HepG2 (cell line): ENCODE measurements around the gene TMEM121. TPM values are rescaled to one million over a fixed set of nuclear protein-coding genes. Genes with fewer than 3 reads are reported as not detected.

ENCODE experiments used
- AKAP8 ChIP-seq: sonication (generic); formaldehyde crosslinking; IDR thresholded peaks from 2 replicates; pipeline ENCODE4 v1.5.1; 2020; ENCODE audit warnings: mild to moderate bottlenecking, missing genetic modification reagents
- ARNT ChIP-seq: fragments of 450-650 bp; IDR thresholded peaks from 2 replicates; pipeline ENCODE4 v1.6.1; 2017
- BRCA1 ChIP-seq: sonication (generic); formaldehyde crosslinking; IDR thresholded peaks from 2 replicates; pipeline ENCODE4 v1.4.0; 2020; ENCODE audit warnings: missing genetic modification reagents
- ELF1 ChIP-seq: sonication (generic); formaldehyde crosslinking; IDR thresholded peaks from 2 replicates; pipeline ENCODE4 v1.4.0; 2020; ENCODE audit warnings: missing genetic modification reagents
- KDM2A ChIP-seq: sonication (generic); formaldehyde crosslinking; IDR thresholded peaks from 2 replicates; pipeline ENCODE4 v1.4.0; 2020; ENCODE audit warnings: low read depth, missing genetic modification reagents, borderline replicate concordance
- MAF1 ChIP-seq: sonication (generic); formaldehyde crosslinking; IDR thresholded peaks from 2 replicates; pipeline ENCODE4 v1.5.0; 2020; ENCODE audit warnings: missing genetic modification reagents, borderline replicate concordance
- PITX1 ChIP-seq: sonication (generic); formaldehyde crosslinking; IDR thresholded peaks from 2 replicates; pipeline ENCODE4 v1.5.1; 2020; ENCODE audit warnings: mild to moderate bottlenecking, missing genetic modification reagents
- TCF7L2 ChIP-seq: IDR thresholded peaks from 2 replicates; pipeline ENCODE4 v1.6.1; 2011; ENCODE audit warnings: mild to moderate bottlenecking, low read depth, low read length, moderate library complexity
- ZNF251 ChIP-seq: sonication (generic); formaldehyde crosslinking; IDR thresholded peaks from 2 replicates; pipeline ENCODE4 v1.9.0; 2021; ENCODE audit warnings: mild to moderate bottlenecking, missing genetic modification reagents
- ZNF451 ChIP-seq: sonication (generic); formaldehyde crosslinking; IDR thresholded peaks from 2 replicates; pipeline ENCODE4 v1.5.0; 2020; ENCODE audit warnings: mild to moderate bottlenecking, missing genetic modification reagents
- ZSCAN20 ChIP-seq: sonication (generic); formaldehyde crosslinking; IDR thresholded peaks from 2 replicates; pipeline ENCODE4 v1.4.0; 2020; ENCODE audit warnings: missing genetic modification reagents, mild to moderate bottlenecking, borderline replicate concordance
- polyA plus RNA-seq, 8 experiments: library from polyadenylated mRNA; depleted of rRNA in 3 of 8; stranded (reverse) in 7 of 8; unstranded in 1 of 8; fragments of >200 nt; fragmentation: Illumina TruSeq in 4 of 8; extraction: Trizol in 4 of 8; gene quantifications; 2 replicates each; pipeline versions ENCODE4 v1.2.1 to v1.2.3, GENCODE V29; 2011 to 2016; ENCODE audit warnings: low read depth in 4 of 8, missing spikeins in 1 of 8, mixed read lengths in 1 of 8; ENCODE audit not compliant: insufficient read depth in 1 of 8
- total RNA-seq, 5 experiments: library from RNA; depleted of rRNA; stranded (reverse); fragments of >200 nt; fragmentation: Illumina TruSeq; extraction: Trizol; gene quantifications; 2 replicates each; pipeline ENCODE4 v1.2.3, GENCODE V29; 2016; ENCODE audit warnings: low read depth in 1 of 5
- TF ChIP-seq, protein P1 (sequence below): sonication (generic); formaldehyde crosslinking; IDR thresholded peaks from 2 replicates; pipeline ENCODE4 v1.5.1; 2020; ENCODE audit warnings: mild to moderate bottlenecking, missing genetic modification reagents, moderate library complexity
- TF ChIP-seq, protein P2 (sequence below): sonication (generic); formaldehyde crosslinking; IDR thresholded peaks from one replicate; pipeline ENCODE4 v1.5.1; 2020; ENCODE audit warnings: mild to moderate bottlenecking, missing genetic modification reagents; ENCODE audit errors: not compliant biosample characterization

Gene TMEM121
- total and polyA plus RNA-seq, 2 of the 13 experiments (the other 11 are each of a cell fraction or from before 2014, with no cell fraction given): 6.6 to 19.0 TPM

DNA sequence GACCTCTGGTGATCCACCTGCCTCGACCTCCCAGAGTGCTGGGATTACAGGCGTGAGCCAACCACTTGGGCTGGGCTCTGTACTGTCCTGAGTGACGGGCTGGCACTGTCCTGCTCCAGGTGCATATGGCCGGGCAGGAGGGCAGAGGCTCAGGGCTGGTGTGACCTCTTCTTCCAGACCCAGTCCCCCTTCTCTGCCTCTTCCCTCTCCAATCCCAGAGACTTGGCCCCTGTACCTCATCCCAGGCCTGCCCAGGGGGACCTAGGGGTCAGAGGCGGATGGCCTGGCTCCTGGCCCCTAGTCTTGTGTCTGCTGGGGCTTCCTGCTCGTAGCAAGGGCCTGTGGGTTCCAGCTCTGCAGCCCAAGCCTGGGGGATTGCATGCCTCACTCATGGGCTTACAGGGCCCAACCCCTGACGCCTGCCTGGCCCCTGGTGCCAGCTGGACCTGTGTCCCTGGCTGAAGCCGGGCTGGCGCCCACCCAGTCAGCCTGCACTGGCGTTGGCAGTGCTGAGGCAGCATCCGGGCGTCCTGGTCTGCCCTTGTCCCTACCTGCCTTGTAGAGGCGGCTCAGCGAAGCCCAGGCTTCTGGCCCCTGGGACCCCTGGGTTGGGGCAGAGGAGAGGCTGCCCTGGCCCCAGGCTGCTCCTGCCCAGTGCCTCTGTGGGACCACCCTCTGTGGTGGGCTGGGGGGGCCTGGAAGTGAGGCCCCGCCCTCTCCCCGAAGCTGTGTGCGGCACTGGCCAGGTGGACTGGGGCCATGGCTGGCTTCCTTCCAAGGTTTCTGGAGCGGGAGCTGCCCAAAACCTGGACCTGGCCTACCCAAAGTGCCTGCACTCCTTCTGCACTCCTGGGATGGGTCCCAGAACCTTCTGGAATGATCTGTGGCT, 31.0 kb upstream of the TMEM121 start (continued):
- TF ChIP-seq, protein P1, sequence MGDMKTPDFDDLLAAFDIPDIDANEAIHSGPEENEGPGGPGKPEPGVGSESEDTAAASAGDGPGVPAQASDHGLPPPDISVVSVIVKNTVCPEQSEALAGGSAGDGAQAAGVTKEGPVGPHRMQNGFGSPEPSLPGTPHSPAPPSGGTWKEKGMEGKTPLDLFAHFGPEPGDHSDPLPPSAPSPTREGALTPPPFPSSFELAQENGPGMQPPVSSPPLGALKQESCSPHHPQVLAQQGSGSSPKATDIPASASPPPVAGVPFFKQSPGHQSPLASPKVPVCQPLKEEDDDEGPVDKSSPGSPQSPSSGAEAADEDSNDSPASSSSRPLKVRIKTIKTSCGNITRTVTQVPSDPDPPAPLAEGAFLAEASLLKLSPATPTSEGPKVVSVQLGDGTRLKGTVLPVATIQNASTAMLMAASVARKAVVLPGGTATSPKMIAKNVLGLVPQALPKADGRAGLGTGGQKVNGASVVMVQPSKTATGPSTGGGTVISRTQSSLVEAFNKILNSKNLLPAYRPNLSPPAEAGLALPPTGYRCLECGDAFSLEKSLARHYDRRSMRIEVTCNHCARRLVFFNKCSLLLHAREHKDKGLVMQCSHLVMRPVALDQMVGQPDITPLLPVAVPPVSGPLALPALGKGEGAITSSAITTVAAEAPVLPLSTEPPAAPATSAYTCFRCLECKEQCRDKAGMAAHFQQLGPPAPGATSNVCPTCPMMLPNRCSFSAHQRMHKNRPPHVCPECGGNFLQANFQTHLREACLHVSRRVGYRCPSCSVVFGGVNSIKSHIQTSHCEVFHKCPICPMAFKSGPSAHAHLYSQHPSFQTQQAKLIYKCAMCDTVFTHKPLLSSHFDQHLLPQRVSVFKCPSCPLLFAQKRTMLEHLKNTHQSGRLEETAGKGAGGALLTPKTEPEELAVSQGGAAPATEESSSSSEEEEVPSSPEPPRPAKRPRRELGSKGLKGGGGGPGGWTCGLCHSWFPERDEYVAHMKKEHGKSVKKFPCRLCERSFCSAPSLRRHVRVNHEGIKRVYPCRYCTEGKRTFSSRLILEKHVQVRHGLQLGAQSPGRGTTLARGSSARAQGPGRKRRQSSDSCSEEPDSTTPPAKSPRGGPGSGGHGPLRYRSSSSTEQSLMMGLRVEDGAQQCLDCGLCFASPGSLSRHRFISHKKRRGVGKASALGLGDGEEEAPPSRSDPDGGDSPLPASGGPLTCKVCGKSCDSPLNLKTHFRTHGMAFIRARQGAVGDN (CRISPR knock-in tag): peak; percentile 40
- TF ChIP-seq PITX1 (CRISPR knock-in tag): peak; percentile 50; the same call in 1 of the 2 replicates
- 0 out of 2 replicates have a peak, but pooled peaks have one; percentile 24 for TF ChIP-seq MAF1 (CRISPR knock-in tag)
- TF ChIP-seq, protein P2, sequence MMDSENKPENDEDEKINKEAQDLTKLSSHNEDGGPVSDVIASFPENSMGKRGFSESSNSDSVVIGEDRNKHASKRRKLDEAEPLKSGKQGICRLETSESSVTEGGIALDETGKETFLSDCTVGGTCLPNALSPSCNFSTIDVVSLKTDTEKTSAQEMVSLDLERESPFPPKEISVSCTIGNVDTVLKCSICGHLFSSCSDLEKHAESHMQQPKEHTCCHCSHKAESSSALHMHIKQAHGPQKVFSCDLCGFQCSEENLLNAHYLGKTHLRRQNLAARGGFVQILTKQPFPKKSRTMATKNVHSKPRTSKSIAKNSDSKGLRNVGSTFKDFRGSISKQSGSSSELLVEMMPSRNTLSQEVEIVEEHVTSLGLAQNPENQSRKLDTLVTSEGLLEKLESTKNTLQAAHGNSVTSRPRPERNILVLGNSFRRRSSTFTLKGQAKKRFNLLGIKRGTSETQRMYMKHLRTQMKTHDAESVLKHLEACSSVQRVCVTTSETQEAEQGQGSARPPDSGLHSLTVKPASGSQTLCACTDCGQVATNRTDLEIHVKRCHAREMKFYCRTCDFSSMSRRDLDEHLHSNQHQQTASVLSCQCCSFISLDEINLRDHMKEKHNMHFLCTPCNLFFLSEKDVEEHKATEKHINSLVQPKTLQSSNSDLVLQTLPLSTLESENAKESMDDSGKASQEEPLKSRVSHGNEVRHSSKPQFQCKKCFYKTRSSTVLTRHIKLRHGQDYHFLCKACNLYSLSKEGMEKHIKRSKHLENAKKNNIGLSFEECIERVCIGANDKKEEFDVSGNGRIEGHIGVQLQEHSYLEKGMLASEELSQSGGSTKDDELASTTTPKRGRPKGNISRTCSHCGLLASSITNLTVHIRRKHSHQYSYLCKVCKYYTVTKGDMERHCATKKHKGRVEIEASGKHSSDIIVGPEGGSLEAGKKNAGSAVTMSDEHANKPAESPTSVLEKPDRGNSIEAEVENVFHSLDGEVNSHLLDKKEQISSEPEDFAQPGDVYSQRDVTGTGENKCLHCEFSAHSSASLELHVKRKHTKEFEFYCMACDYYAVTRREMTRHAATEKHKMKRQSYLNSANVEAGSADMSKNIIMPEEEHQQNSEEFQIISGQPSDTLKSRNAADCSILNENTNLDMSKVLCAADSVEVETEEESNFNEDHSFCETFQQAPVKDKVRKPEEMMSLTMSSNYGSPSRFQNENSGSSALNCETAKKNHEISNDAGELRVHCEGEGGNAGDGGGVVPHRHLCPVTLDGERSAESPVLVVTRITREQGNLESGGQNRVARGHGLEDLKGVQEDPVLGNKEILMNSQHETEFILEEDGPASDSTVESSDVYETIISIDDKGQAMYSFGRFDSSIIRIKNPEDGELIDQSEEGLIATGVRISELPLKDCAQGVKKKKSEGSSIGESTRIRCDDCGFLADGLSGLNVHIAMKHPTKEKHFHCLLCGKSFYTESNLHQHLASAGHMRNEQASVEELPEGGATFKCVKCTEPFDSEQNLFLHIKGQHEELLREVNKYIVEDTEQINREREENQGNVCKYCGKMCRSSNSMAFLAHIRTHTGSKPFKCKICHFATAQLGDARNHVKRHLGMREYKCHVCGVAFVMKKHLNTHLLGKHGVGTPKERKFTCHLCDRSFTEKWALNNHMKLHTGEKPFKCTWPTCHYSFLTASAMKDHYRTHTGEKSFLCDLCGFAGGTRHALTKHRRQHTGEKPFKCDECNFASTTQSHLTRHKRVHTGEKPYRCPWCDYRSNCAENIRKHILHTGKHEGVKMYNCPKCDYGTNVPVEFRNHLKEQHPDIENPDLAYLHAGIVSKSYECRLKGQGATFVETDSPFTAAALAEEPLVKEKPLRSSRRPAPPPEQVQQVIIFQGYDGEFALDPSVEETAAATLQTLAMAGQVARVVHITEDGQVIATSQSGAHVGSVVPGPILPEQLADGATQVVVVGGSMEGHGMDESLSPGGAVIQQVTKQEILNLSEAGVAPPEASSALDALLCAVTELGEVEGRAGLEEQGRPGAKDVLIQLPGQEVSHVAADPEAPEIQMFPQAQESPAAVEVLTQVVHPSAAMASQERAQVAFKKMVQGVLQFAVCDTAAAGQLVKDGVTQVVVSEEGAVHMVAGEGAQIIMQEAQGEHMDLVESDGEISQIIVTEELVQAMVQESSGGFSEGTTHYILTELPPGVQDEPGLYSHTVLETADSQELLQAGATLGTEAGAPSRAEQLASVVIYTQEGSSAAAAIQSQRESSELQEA (CRISPR knock-in tag): peak; percentile 57
- no peak for TF ChIP-seq ELF1 (CRISPR knock-in tag)
- TF ChIP-seq ZNF451 (CRISPR knock-in tag): no peak
- peak; percentile 53; the same call in 1 of the 2 replicates for TF ChIP-seq ZSCAN20 (CRISPR knock-in tag)
- no peak for TF ChIP-seq KDM2A
- TF ChIP-seq TCF7L2: no peak
- TF ChIP-seq BRCA1: no peak
- TF ChIP-seq AKAP8 (CRISPR knock-in tag): peak; percentile 87; the same call in 1 of the 2 replicates
- no peak for TF ChIP-seq ZNF251
- no peak for TF ChIP-seq ARNT
